ENCODE measurements around the gene AHRR.

DNA sequence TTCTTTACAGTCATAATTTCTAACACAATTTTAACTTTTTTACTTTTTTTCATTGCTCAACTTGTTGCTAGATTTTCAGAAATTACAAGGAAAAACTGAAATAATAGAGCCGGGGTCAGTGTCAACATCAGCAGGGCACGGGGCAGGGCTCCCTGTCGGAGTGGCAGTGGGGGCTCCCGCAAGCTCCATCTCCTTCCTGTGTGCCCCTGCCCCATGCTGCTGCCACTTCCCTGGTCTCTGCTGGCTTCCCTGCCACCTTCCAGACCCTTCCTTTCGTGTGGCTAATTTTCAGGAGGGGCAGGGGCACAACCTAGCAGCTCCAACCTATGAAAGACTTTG, 120.5 kb downstream of the AHRR start:
- TF ChIP-seq, protein P1, sequence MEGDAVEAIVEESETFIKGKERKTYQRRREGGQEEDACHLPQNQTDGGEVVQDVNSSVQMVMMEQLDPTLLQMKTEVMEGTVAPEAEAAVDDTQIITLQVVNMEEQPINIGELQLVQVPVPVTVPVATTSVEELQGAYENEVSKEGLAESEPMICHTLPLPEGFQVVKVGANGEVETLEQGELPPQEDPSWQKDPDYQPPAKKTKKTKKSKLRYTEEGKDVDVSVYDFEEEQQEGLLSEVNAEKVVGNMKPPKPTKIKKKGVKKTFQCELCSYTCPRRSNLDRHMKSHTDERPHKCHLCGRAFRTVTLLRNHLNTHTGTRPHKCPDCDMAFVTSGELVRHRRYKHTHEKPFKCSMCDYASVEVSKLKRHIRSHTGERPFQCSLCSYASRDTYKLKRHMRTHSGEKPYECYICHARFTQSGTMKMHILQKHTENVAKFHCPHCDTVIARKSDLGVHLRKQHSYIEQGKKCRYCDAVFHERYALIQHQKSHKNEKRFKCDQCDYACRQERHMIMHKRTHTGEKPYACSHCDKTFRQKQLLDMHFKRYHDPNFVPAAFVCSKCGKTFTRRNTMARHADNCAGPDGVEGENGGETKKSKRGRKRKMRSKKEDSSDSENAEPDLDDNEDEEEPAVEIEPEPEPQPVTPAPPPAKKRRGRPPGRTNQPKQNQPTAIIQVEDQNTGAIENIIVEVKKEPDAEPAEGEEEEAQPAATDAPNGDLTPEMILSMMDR (conservative IDR thresholded peaks at IDR 0.05; ENCODE audit: low read depth, low read length) = no peak
- TF ChIP-seq EZH2phosphoT487 (IDR thresholded peaks at IDR 0.05; ENCODE audit: borderline replicate concordance, low read length) = no peak
